Measurements from ENCODE around the gene ASPM.

ASPM gene

GRCh38 chr1:197173571-197174507 is 27.4 kb upstream of the ASPM start:
- H3K4me3 ChIP-seq (ENCODE audit: low read depth in 1 of 5, low read length in 5 of 5), result no peak overlapping the region
- no peaks in the 10 kb centered on the region for H3K9me3 ChIP-seq (ENCODE audit: control insufficient read depth in 5 of 5, low read length in 5 of 5)
- no peak overlapping the region for H3K9ac ChIP-seq (ENCODE audit: low read length in 5 of 5)
- H3K4me1 ChIP-seq (ENCODE audit: control insufficient read depth in 5 of 5, insufficient read depth in 5 of 5, low read length in 5 of 5), result peaks cover 0 to 34% (median 4%) of the 10 kb centered on the region in 5 donors
- peak overlapping the region; percentile 21 for H3K27ac ChIP-seq (ENCODE audit: low read depth, low read length)
- peaks cover 14 to 39% (median 21%) of the 10 kb centered on the region in 5 donors for H3K36me3 ChIP-seq (ENCODE audit: control insufficient read depth in 5 of 5, insufficient read depth in 5 of 5, low read length in 5 of 5)
- H3K27me3 ChIP-seq (ENCODE audit: control insufficient read depth in 5 of 5, insufficient read depth in 4 of 5, low read length in 5 of 5), result no peaks in the 10 kb centered on the region

- Histone ChIP-seq H3K9me3 (ENCODE audit: control insufficient read depth in 5 of 5, low read length in 5 of 5) (no peaks in the 10 kb centered on the region), H3K9ac (ENCODE audit: low read length in 5 of 5) (peak overlapping the region in 1 of 5 donors; percentile 40), H3K4me1 (ENCODE audit: control insufficient read depth in 5 of 5, insufficient read depth in 5 of 5, low read length in 5 of 5) (peaks cover 0 to 33% (median 4%) of the 10 kb centered on the region in 5 donors), H3K36me3 (ENCODE audit: control insufficient read depth in 5 of 5, insufficient read depth in 5 of 5, low read length in 5 of 5) (peaks cover 12 to 30% (median 18%) of the 10 kb centered on the region in 5 donors), H3K27me3 (ENCODE audit: control insufficient read depth in 5 of 5, insufficient read depth in 4 of 5, low read length in 5 of 5) (no peaks in the 10 kb centered on the region), H3K27ac (ENCODE audit: low read depth, low read length) (peak overlapping the region; percentile 39), H3K4me3 (ENCODE audit: low read depth in 1 of 5, low read length in 5 of 5) (no peak overlapping the region)
Measured at GRCh38 chr1:197171531-197171930, 25.1 kb upstream of the ASPM start.

GRCh38 chr1:197170538-197170937 is 24.1 kb upstream of the ASPM start:
- Histone ChIP-seq H3K9me3 (ENCODE audit: control insufficient read depth in 5 of 5, low read length in 5 of 5) (no peaks in the 10 kb centered on the region), H3K27ac (ENCODE audit: low read depth, low read length) (no peak overlapping the region), H3K27me3 (ENCODE audit: control insufficient read depth in 5 of 5, insufficient read depth in 4 of 5, low read length in 5 of 5) (no peaks in the 10 kb centered on the region), H3K36me3 (ENCODE audit: control insufficient read depth in 5 of 5, insufficient read depth in 5 of 5, low read length in 5 of 5) (peaks cover 9 to 27% (median 16%) of the 10 kb centered on the region in 5 donors), H3K4me3 (ENCODE audit: low read depth in 1 of 5, low read length in 5 of 5) (no peak overlapping the region), H3K4me1 (ENCODE audit: control insufficient read depth in 5 of 5, insufficient read depth in 5 of 5, low read length in 5 of 5) (peaks cover 0 to 33% (median 4%) of the 10 kb centered on the region in 5 donors), H3K9ac (ENCODE audit: low read length in 5 of 5) (no peak overlapping the region)

DNA sequence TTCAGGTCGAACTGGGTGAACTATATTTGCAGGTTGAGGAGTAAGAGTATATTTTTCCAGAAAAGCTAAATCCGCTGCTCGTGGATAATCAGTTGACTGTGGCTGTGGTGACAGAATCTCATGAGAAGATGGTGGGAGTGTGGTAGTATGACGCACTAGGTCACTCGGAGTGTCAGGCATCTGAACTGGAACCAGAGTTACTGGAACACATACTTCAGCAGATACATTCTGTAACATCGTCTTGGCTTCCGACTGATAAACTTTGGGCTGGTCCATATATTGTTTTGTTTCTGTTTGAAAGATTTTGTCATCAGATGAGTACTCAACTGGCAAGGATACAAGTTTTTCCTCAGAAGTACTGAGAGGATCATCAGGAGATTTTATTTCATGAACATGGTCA is 13.0 kb upstream of the ASPM start:
- Histone ChIP-seq H3K36me3 (ENCODE audit: control insufficient read depth in 5 of 5, insufficient read depth in 5 of 5, low read length in 5 of 5) (peaks cover 9 to 26% (median 13%) of the 10 kb centered on the region in 5 donors), H3K27me3 (ENCODE audit: control insufficient read depth in 5 of 5, insufficient read depth in 4 of 5, low read length in 5 of 5) (no peaks in the 10 kb centered on the region), H3K9ac (ENCODE audit: low read length in 5 of 5) (no peak overlapping the region), H3K4me3 (ENCODE audit: low read depth in 1 of 5, low read length in 5 of 5) (no peak overlapping the region), H3K4me1 (ENCODE audit: control insufficient read depth in 5 of 5, insufficient read depth in 5 of 5, low read length in 5 of 5) (no peaks in the 10 kb centered on the region), H3K9me3 (ENCODE audit: control insufficient read depth in 5 of 5, low read length in 5 of 5) (no peaks in the 10 kb centered on the region), H3K27ac (ENCODE audit: low read depth, low read length) (no peak overlapping the region)

- Histone ChIP-seq H3K4me3 (ENCODE audit: low read depth in 1 of 5, low read length in 5 of 5) (no peak overlapping the region), H3K4me1 (ENCODE audit: control insufficient read depth in 5 of 5, insufficient read depth in 5 of 5, low read length in 5 of 5) (no peaks in the 10 kb centered on the region), H3K27me3 (ENCODE audit: control insufficient read depth in 5 of 5, insufficient read depth in 4 of 5, low read length in 5 of 5) (no peaks in the 10 kb centered on the region), H3K36me3 (ENCODE audit: control insufficient read depth in 5 of 5, insufficient read depth in 5 of 5, low read length in 5 of 5) (peaks cover 6 to 18% (median 10%) of the 10 kb centered on the region in 5 donors), H3K27ac (ENCODE audit: low read depth, low read length) (no peak overlapping the region), H3K9ac (ENCODE audit: low read length in 5 of 5) (no peak overlapping the region), H3K9me3 (ENCODE audit: control insufficient read depth in 5 of 5, low read length in 5 of 5) (no peaks in the 10 kb centered on the region)
Measured at GRCh38 chr1:197156692-197157091, 10.2 kb upstream of the ASPM start.

DNA sequence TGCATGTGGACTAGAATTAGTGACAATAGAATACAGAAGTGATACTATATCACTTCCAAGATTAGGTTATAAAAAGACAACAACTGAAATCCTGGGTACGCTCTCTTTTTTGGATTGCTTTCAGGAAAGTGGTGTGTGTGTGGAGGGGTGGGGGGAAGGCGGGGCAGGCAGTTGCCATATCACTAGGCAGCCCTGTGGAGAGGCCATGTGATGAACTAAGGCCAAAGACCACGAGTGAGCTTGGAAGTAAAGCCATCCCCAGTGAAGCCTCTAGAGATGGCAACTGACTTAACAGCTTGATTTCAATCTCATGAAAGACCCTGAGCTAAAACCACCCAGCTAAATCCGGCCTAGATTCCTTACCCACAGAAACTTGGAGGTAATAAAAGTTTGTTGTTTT is 6.2 kb upstream of the ASPM start:
- no peak overlapping the region for H3K9ac ChIP-seq (ENCODE audit: low read length in 5 of 5)
- H3K27ac ChIP-seq (ENCODE audit: low read depth, low read length), result no peak overlapping the region
- H3K4me3 ChIP-seq (ENCODE audit: low read depth in 1 of 5, low read length in 5 of 5), result no peak overlapping the region
- H3K27me3 ChIP-seq (ENCODE audit: control insufficient read depth in 5 of 5, insufficient read depth in 4 of 5, low read length in 5 of 5), result no peaks in the 10 kb centered on the region
- H3K36me3 ChIP-seq (ENCODE audit: control insufficient read depth in 5 of 5, insufficient read depth in 5 of 5, low read length in 5 of 5), result no peaks in the 10 kb centered on the region
- H3K9me3 ChIP-seq (ENCODE audit: control insufficient read depth in 5 of 5, low read length in 5 of 5), result no peaks in the 10 kb centered on the region
- H3K4me1 ChIP-seq (ENCODE audit: control insufficient read depth in 5 of 5, insufficient read depth in 5 of 5, low read length in 5 of 5), result peaks cover 0 to 4% (median 0%) of the 10 kb centered on the region in 5 donors

DNA sequence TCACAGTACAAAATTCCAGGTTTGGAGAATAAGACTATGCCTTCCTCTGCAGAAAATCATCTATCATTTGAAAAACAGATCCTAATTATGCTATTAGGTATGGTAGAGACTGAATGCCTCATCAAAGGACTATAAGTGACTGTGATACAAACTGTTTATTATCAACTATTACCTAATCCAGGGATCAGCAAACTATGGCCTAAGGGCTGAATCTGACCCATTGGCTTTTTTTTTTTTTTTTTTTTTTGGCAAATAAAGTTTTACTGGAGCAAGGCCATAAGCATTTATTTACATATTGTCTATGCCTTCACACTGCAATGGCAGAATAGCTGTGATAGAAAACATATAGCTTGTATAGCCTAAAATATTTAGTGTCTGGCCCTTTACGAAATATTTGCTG is 4.7 kb upstream of the ASPM start:
- no peaks in the 10 kb centered on the region for H3K9me3 ChIP-seq (ENCODE audit: control insufficient read depth in 5 of 5, low read length in 5 of 5)
- peaks cover 0 to 12% (median 7%) of the 10 kb centered on the region in 5 donors for H3K4me1 ChIP-seq (ENCODE audit: control insufficient read depth in 5 of 5, insufficient read depth in 5 of 5, low read length in 5 of 5)
- H3K9ac ChIP-seq (ENCODE audit: low read length in 5 of 5), result no peak overlapping the region
- H3K36me3 ChIP-seq (ENCODE audit: control insufficient read depth in 5 of 5, insufficient read depth in 5 of 5, low read length in 5 of 5), result no peaks in the 10 kb centered on the region
- H3K4me3 ChIP-seq (ENCODE audit: low read depth in 1 of 5, low read length in 5 of 5), result no peak overlapping the region
- H3K27me3 ChIP-seq (ENCODE audit: control insufficient read depth in 5 of 5, insufficient read depth in 4 of 5, low read length in 5 of 5), result no peaks in the 10 kb centered on the region
- H3K27ac ChIP-seq (ENCODE audit: low read depth, low read length), result no peak overlapping the region

- Histone ChIP-seq H3K9ac (ENCODE audit: low read length in 5 of 5) (no peak overlapping the region), H3K36me3 (ENCODE audit: control insufficient read depth in 5 of 5, insufficient read depth in 5 of 5, low read length in 5 of 5) (no peaks in the 10 kb centered on the region), H3K4me1 (ENCODE audit: control insufficient read depth in 5 of 5, insufficient read depth in 5 of 5, low read length in 5 of 5) (peaks cover 0 to 18% (median 12%) of the 10 kb centered on the region in 5 donors), H3K27ac (ENCODE audit: low read depth, low read length) (no peak overlapping the region), H3K9me3 (ENCODE audit: control insufficient read depth in 5 of 5, low read length in 5 of 5) (no peaks in the 10 kb centered on the region), H3K27me3 (ENCODE audit: control insufficient read depth in 5 of 5, insufficient read depth in 4 of 5, low read length in 5 of 5) (no peaks in the 10 kb centered on the region), H3K4me3 (ENCODE audit: low read depth in 1 of 5, low read length in 5 of 5) (no peak overlapping the region)
Measured at GRCh38 chr1:197150336-197151005, 4.0 kb upstream of the ASPM start.

DNA sequence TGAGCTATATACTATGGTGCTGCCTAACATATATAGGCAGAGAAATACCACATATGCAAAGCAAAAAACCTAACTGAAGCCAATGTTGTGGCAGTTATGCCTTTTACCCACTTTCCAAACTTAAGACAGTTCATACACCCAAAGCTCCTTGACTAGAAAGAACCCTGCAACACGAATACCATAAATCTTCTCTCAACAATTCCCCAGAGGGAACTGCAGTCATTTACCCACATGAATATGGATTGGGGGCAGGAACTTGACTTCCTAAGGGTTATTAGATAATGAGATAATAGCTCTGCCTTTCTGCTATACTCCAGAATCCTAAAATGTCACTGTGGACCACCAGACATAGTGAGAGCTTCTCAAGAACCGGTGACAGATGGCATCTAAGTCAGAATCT is 2.9 kb upstream of the ASPM start:
- Histone ChIP-seq H3K27ac (ENCODE audit: low read depth, low read length) (no peak overlapping the region), H3K27me3 (ENCODE audit: control insufficient read depth in 5 of 5, insufficient read depth in 4 of 5, low read length in 5 of 5) (no peaks in the 10 kb centered on the region), H3K36me3 (ENCODE audit: control insufficient read depth in 5 of 5, insufficient read depth in 5 of 5, low read length in 5 of 5) (no peaks in the 10 kb centered on the region), H3K9me3 (ENCODE audit: control insufficient read depth in 5 of 5, low read length in 5 of 5) (no peaks in the 10 kb centered on the region), H3K9ac (ENCODE audit: low read length in 5 of 5) (no peak overlapping the region), H3K4me3 (ENCODE audit: low read depth in 1 of 5, low read length in 5 of 5) (no peak overlapping the region), H3K4me1 (ENCODE audit: control insufficient read depth in 5 of 5, insufficient read depth in 5 of 5, low read length in 5 of 5) (peaks cover 0 to 18% (median 12%) of the 10 kb centered on the region in 5 donors)

DNA sequence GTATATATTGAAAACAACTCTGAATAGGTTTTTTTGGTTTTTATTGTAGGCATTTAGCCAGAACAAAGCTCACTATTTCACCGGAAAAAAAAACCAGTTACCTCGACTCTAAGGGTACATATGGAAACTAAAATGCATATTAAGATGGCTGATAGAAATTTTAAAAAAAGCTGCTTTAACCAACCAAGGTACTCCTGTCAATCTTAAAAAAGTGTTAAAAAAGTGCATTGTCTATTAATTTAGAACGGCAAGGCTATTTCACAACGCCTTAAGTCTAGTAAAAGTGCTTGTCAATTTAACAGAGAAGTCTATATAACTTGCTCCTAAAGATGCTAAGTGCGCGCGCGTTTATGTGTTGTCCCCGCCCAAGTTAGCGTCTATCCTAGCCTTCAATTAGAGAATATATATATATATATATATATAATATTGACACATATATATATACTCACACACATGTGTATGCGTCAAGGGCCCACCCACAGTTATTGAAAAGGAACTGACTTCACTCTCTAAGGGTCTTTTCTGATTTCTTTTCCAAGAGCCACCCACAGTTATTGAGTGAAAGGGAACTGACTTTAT is 934 bp downstream of the ASPM start:
- Histone ChIP-seq H3K9me3 (ENCODE audit: control insufficient read depth in 5 of 5, low read length in 5 of 5) (no peaks in the 10 kb centered on the region), H3K4me1 (ENCODE audit: control insufficient read depth in 5 of 5, insufficient read depth in 5 of 5, low read length in 5 of 5) (peaks cover 0 to 18% (median 12%) of the 10 kb centered on the region in 5 donors), H3K27me3 (ENCODE audit: control insufficient read depth in 5 of 5, insufficient read depth in 4 of 5, low read length in 5 of 5) (no peaks in the 10 kb centered on the region), H3K4me3 (ENCODE audit: low read depth in 1 of 5, low read length in 5 of 5) (peak overlapping the region; percentile 72 to 93 (median 81)), H3K27ac (ENCODE audit: low read depth, low read length) (no peak overlapping the region), H3K36me3 (ENCODE audit: control insufficient read depth in 5 of 5, insufficient read depth in 5 of 5, low read length in 5 of 5) (no peaks in the 10 kb centered on the region), H3K9ac (ENCODE audit: low read length in 5 of 5) (peak overlapping the region in 2 of 5 donors; percentile 46 to 62)
